K562 (cell line): ENCODE measurements around the gene TIAL1. TPM values are rescaled to one million over a fixed set of nuclear protein-coding genes. Genes with fewer than 3 reads are reported as not detected.

Experiments
- FOXP4 ChIP-seq: sonication (generic); formaldehyde crosslinking; IDR thresholded peaks from 2 replicates; pipeline ENCODE4 v1.8.0; 2022; ENCODE audit warnings: mild to moderate bottlenecking, missing genetic modification reagents, borderline replicate concordance
- KLF10 ChIP-seq: fragments of 250-450 bp; sonication (Bioruptor Pico); IDR thresholded peaks from 2 replicates; pipeline ENCODE4 v1.6.1; 2021; ENCODE audit warnings: matching md5 sums
- MGA ChIP-seq: fragments of 450-650 bp; IDR thresholded peaks from 2 replicates; pipeline ENCODE4 v1.6.1; 2016; ENCODE audit warnings: mild to moderate bottlenecking, moderate library complexity
- NFRKB ChIP-seq: fragments of 450-650 bp; IDR thresholded peaks from 2 replicates; pipeline ENCODE4 v1.6.1; 2016; ENCODE audit warnings: low read depth
- PTTG1 ChIP-seq: fragments of 450-650 bp; IDR thresholded peaks from 2 replicates; pipeline ENCODE4 v1.6.1; 2016; ENCODE audit warnings: low read depth, mild to moderate bottlenecking, missing genetic modification characterization, missing compliant biosample characterization
- TFE3 ChIP-seq: fragments of 450-650 bp; formaldehyde crosslinking; IDR thresholded peaks from 2 replicates; pipeline ENCODE4 v1.4.0; 2020; ENCODE audit warnings: mild to moderate bottlenecking, mixed read lengths
- U2AF2 ChIP-seq: fragments of 200-400 bp; formaldehyde crosslinking; optimal IDR thresholded peaks from 2 replicates; pipeline ENCODE3; 2017; ENCODE audit warnings: low read depth, mild to moderate bottlenecking, low read length
- ZBTB2 ChIP-seq: fragments of 450-650 bp; IDR thresholded peaks from 2 replicates; pipeline ENCODE4 v1.6.1; 2016; ENCODE audit warnings: antibody characterized with exemption
- ZFX ChIP-seq: sonication (generic); formaldehyde crosslinking; IDR thresholded peaks from 2 replicates; pipeline ENCODE4 v1.8.0; 2022; ENCODE audit warnings: mild to moderate bottlenecking, missing genetic modification reagents, moderate library complexity
- ZNF507 ChIP-seq: conservative IDR thresholded peaks from 2 replicates; pipeline ENCODE4 v1.6.1; 2017; ENCODE audit warnings: missing genetic modification characterization, missing compliant biosample characterization
- polyA plus RNA-seq, 8 experiments: library from polyadenylated mRNA; depleted of rRNA in 4 of 8; stranded (reverse) in 5 of 8; unstranded in 3 of 8; fragments of >200 nt; fragmentation: Nextera tagmentation in 2 of 8; fragmentation: Illumina TruSeq in 1 of 8; extraction: Ambion mirVana in 2 of 8; extraction: Trizol in 1 of 8; gene quantifications; 2 replicates each; pipeline versions ENCODE4 v1.2.1 to v1.2.3, GENCODE V29; 2011 to 2014; ENCODE audit warnings: inconsistent platforms in 1 of 8, missing spikeins in 1 of 8
- total RNA-seq, 7 experiments: library from RNA; depleted of rRNA in 6 of 7; stranded (reverse); fragments of >200 nt in 6 of 7; fragmentation: Illumina TruSeq in 2 of 7; extraction: Trizol in 2 of 7; gene quantifications; 2 replicates each; pipeline versions ENCODE4 v1.2.1 to v1.2.3, GENCODE V29; 2011 to 2021; ENCODE audit warnings: low replicate concordance in 1 of 7

Gene TIAL1
- total and polyA plus RNA-seq, 9 of the 15 experiments (the other 6 are each of a cell fraction or from before 2014, with no cell fraction given) = 22.5 to 126 (median 58.2) TPM

GRCh38 chr10:119542988-119543813 lies 53.6 kb downstream of the TIAL1 start (continued):
- TF ChIP-seq FOXP4 (CRISPR knock-in tag) = no peak
- TF ChIP-seq KLF10 (CRISPR knock-in tag) = no peak
- no peak for TF ChIP-seq TFE3 (CRISPR knock-in tag)
- TF ChIP-seq ZBTB2 = no peak
- TF ChIP-seq ZNF507 (tag) = no peak
- TF ChIP-seq NFRKB = no peak
- no peak for TF ChIP-seq PTTG1
- TF ChIP-seq U2AF2 = no peak
- TF ChIP-seq MGA = peak; percentile 76
- peak; percentile 88 for TF ChIP-seq ZFX (CRISPR knock-in tag)
